HFFc6 (cell line): Measurements from ENCODE around the gene ZNF513. TPM values are rescaled to one million over a fixed set of nuclear protein-coding genes. Genes with fewer than 3 reads are reported as not detected.

Experiments used
- DNase-seq: peaks from one replicate; pipeline ENCODE4 v3.0.0-alpha.2; 2018
- H3K27ac Mint-ChIP-seq: 2 replicates; pipeline ENCODE4 v1.8.0; 2020; ENCODE audit warnings: mild to moderate bottlenecking, mixed read lengths
- H3K27me3 Mint-ChIP-seq: 2 replicates; pipeline ENCODE4 v1.8.0; 2021; ENCODE audit warnings: mild to moderate bottlenecking, moderate library complexity, mixed read lengths; ENCODE audit not compliant: insufficient read depth
- H3K36me3 Mint-ChIP-seq: 2 replicates; pipeline ENCODE4 v1.8.0; 2021; ENCODE audit warnings: low read depth, mixed read lengths
- H3K4me1 Mint-ChIP-seq: 2 replicates; pipeline ENCODE4 v1.8.0; 2020; ENCODE audit warnings: low read depth, mixed read lengths
- H3K4me3 Mint-ChIP-seq: 2 replicates; pipeline ENCODE4 v1.8.0; 2020; ENCODE audit warnings: mild to moderate bottlenecking, moderate library complexity, mixed read lengths
- H3K9me3 Mint-ChIP-seq: 2 replicates; pipeline ENCODE4 v1.8.0; 2020; ENCODE audit warnings: mild to moderate bottlenecking, mixed read lengths
- total RNA-seq, 6 experiments: library from RNA; stranded (reverse); fragmentation: NEBNext Ultra II Directional; extraction: Animal tissue kit (Norgen Biotek cat#: 25700); gene quantifications; 2 replicates in 1 of 6; 3 replicates in 5 of 6; pipeline ENCODE4 v1.2.3, GENCODE V29; 2021
- TF ChIP-seq, protein P1 (sequence below): fragments of 200-600 bp; sonication (generic); IDR thresholded peaks from 2 replicates; pipeline ENCODE4 v1.5.0; 2021; ENCODE audit warnings: antibody characterized with exemption, mild to moderate bottlenecking

The ZNF513 gene
- total RNA-seq, 6 experiments from 2014 or later: 11.9 to 15.3 (median 12.8) TPM

DNA sequence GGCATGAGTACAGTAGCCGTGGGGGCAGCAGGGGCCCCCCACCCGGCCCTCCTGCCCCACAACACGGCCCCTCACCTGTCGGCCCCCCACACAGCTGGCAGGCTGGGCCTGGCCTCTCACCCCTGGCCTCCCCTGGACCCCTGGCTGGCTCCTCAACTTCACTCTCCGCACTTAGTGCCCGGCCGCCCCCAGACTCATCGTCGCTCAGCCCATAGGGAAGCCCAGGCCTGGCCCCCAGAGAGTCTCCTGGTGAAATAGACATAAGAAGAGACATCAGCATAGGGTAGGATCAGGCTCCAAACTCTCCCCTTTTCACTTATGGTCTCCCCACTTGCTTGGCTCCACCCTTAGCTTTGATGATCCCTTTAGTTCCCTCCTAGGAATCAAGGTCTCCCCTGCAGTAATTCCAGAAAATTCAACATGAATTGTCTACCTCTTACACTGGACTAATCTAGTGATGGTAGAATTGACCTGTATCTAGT lies 1.7 kb downstream of the ZNF513 start:
- Mint-ChIP-seq H3K36me3 (peaks cover 56% of the 10 kb centered on the region), H3K9me3 (no peaks in the 10 kb centered on the region), H3K4me3 (peak overlapping the region; percentile 93), H3K4me1 (peaks cover 29% of the 10 kb centered on the region), H3K27me3 (peaks cover 11% of the 10 kb centered on the region), H3K27ac (peak overlapping the region; percentile 97)
- TF ChIP-seq, protein P1, sequence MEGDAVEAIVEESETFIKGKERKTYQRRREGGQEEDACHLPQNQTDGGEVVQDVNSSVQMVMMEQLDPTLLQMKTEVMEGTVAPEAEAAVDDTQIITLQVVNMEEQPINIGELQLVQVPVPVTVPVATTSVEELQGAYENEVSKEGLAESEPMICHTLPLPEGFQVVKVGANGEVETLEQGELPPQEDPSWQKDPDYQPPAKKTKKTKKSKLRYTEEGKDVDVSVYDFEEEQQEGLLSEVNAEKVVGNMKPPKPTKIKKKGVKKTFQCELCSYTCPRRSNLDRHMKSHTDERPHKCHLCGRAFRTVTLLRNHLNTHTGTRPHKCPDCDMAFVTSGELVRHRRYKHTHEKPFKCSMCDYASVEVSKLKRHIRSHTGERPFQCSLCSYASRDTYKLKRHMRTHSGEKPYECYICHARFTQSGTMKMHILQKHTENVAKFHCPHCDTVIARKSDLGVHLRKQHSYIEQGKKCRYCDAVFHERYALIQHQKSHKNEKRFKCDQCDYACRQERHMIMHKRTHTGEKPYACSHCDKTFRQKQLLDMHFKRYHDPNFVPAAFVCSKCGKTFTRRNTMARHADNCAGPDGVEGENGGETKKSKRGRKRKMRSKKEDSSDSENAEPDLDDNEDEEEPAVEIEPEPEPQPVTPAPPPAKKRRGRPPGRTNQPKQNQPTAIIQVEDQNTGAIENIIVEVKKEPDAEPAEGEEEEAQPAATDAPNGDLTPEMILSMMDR: no peak
- no peak for DNase-seq

DNA sequence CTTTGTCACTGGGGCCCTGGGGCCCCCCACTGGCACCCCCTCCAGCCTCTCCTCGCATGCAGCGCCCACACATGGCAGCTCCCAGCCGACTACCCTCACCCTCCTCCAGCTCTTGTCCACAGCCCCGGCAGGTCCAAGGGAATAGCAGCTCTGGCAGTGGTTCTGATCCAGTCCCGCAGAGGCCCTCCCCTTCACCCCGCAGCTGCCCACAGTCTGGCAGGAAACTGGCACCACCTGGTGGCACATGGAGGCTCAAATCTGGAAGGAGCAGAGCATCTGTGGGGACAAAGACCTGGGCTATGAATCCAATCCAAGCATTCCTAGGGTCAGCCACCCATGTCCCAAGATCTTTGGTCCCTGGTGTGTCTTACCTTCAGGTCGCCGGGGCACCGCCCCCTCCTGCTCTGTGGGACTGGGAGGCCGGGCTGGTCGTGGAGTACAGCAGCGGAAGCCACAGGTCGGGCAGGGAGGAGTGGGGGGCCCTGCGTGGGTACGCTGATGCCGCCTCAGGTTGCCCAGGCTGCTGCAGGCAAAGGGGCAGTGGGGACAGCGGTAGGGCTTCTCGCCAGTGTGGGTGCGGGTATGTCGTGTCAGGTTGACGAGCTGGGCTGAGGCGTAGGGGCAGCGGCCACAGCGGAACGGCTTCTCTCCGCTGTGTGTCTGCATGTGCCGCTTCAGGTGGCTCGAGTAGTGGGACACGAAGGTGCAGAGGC lies 2.3 kb downstream of the ZNF513 start:
- Mint-ChIP-seq H3K27ac (no peak overlapping the region), H3K36me3 (peaks cover 58% of the 10 kb centered on the region), H3K27me3 (peaks cover 11% of the 10 kb centered on the region), H3K9me3 (no peaks in the 10 kb centered on the region), H3K4me1 (peaks cover 29% of the 10 kb centered on the region), H3K4me3 (no peak overlapping the region)
- no peak for DNase-seq
- TF ChIP-seq, protein P1: peak; percentile 48; the same call in 1 of the 2 replicates

DNA sequence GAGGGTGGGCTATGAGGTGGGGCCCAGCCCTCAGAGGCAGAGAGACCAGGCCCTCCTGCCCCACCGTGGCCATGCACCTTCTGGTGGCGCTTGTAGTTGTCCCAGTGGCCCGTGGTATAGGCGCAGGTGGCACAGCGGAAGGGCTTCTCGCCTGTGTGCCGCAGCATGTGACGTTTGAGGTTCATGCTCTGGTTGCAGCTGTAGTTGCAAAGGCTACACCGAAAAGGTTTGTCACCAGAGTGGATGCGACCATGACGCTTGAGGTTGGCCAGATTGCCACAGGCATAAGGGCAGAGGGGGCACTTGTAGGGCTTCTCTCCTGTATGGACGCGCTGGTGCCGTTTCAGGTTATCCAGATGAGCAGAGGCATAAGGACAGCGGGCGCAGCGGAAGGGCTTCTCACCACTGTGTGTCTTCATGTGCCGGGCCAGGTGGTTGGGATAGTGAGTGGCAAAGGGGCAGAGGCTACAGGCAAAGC lies 2.9 kb downstream of the ZNF513 start:
- H3K36me3 Mint-ChIP-seq: peaks cover 62% of the 10 kb centered on the region
- TF ChIP-seq, protein P1: no peak
- no peak for DNase-seq
- no peak overlapping the region for H3K27ac Mint-ChIP-seq
- H3K27me3 Mint-ChIP-seq: peaks cover 11% of the 10 kb centered on the region
- H3K4me3 Mint-ChIP-seq: no peak overlapping the region
- H3K9me3 Mint-ChIP-seq: no peaks in the 10 kb centered on the region
- peaks cover 32% of the 10 kb centered on the region for H3K4me1 Mint-ChIP-seq

DNA sequence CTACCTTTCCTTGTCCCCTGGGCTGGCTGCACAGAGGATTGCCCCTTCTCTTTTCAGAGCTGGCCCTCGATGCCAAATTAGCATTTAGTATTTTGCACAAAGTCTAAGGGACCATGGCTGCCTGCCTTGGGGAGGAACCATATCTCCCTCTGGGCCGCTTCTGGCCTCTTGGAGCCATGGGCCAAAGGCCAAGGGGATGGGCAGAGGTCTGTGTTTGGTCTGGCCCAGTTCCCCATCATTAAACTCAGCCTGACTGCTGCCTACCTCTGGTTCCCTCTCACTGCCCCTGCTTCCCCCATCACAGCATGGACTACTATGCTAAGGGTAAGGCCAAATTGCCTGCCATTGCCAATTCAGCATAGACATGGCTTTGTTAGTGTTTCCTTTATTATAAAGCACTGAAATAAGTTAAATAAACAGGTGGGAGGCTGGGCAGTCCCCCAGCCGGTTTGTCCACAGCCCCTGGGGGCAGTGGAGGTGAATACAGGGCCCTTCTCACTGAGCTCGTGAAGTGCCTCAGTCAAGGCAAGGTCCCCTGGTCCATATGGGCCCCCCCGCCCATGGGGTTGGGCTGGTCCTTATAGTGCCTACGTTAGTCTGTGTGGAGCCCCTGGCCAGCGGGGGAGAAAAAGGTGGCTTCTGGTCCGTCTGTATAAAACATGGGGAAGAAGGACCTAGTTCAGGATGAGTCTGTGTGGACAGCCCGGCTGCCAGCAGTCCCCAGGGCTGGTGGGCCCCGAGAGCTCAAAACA lies 3.5 kb downstream of the ZNF513 start:
- peak overlapping the region; percentile 58 for H3K27ac Mint-ChIP-seq
- DNase-seq: no peak
- H3K4me3 Mint-ChIP-seq: no peak overlapping the region
- peaks cover 63% of the 10 kb centered on the region for H3K36me3 Mint-ChIP-seq
- H3K4me1 Mint-ChIP-seq: peaks cover 38% of the 10 kb centered on the region
- H3K27me3 Mint-ChIP-seq: peaks cover 11% of the 10 kb centered on the region
- TF ChIP-seq, protein P1: no peak
- H3K9me3 Mint-ChIP-seq: no peaks in the 10 kb centered on the region

DNA sequence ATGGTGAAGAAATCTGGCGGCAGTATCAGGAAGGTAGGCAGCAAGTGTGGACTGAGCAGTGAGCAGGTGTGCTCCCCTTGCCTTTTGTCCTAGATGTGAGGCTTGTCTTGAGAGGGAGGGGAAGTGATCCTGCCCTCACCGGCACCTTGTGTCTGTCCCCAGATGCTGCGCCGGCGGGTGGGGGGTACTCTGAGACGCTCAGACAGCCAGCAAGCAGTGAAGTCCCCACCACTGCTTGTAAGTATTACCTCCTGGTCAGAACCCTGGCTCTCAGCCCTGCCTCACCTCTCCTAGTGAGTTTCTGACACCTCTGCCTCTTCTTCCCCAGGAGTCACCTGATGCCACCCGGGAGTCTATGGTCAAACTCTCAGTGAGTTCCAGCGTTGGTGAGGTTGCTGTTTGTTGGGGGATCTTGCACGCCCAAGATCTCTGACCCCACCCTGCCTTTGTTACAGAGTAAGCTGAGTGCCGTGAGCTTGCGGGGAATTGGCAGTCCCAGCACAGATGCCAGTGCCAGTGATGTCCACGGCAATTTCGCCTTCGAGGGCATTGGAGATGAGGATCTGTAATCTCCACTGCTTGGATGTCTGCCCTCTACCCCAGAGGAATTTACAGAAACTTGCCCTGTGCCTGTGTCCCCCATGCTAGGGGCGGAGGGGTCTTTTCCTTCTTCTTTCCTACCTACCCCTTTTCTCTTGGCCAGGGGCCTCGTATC lies 4.2 kb downstream of the ZNF513 start:
- no peak for DNase-seq
- Mint-ChIP-seq H3K9me3 (no peaks in the 10 kb centered on the region), H3K4me1 (peaks cover 42% of the 10 kb centered on the region), H3K4me3 (no peak overlapping the region), H3K27me3 (peaks cover 11% of the 10 kb centered on the region), H3K27ac (peak overlapping the region; percentile 58), H3K36me3 (peaks cover 61% of the 10 kb centered on the region)
- TF ChIP-seq, protein P1: no peak
